Ovary (tissue), 9 donors: ENCODE results near the gene APBA2. TPM values are rescaled to one million over a fixed set of nuclear protein-coding genes. Genes with fewer than 3 reads are reported as not detected.

Source experiments
- DNase-seq, 5 donors: peaks; one replicate each; pipeline ENCODE4 v3.0.0-alpha.2; 2019 to 2020
- H3K27ac ChIP-seq, 2 donors: fragments of 200-600 bp; one replicate each; pipeline versions ENCODE4 v1.5.1 to v1.8.0; 2019 to 2022
- H3K27me3 ChIP-seq: fragments of 200-600 bp; one replicate; pipeline ENCODE4 v1.8.0; 2022
- H3K36me3 ChIP-seq: fragments of 200-600 bp; sonication (generic); one replicate; pipeline ENCODE4 v1.5.1; 2019
- H3K4me1 ChIP-seq: one replicate; pipeline ENCODE4 v1.8.1; 2013; ENCODE audit warnings: mild to moderate bottlenecking, moderate library complexity; ENCODE audit not compliant: insufficient read depth
- H3K4me3 ChIP-seq: fragments of 200-600 bp; sonication (generic); one replicate; pipeline ENCODE4 v1.5.1; 2017
- H3K9me3 ChIP-seq, 2 donors: fragments of 200-600 bp in 1 of 2; sonication (generic) in 1 of 2; one replicate each; pipeline versions ENCODE4 v1.5.1 to v1.8.1; 2013 to 2019; ENCODE audit warnings: mild to moderate bottlenecking in 1 of 2, moderate library complexity in 1 of 2
- CTCF ChIP-seq, 3 donors: fragments of 450-650 bp in 2 of 3; fragments of 200-600 bp in 1 of 3; IDR thresholded peaks; one replicate each; pipeline versions ENCODE4 v1.5.1 to v1.8.0; 2016 to 2022; ENCODE audit warnings: antibody characterized with exemption in 3 of 3, mild to moderate bottlenecking in 1 of 3
- EP300 ChIP-seq: sonication (generic); formaldehyde crosslinking; IDR thresholded peaks from one replicate; pipeline ENCODE4 v1.6.1; 2017; ENCODE audit warnings: antibody characterized with exemption
- POLR2A ChIP-seq: fragments of 450-650 bp; IDR thresholded peaks from one replicate; pipeline ENCODE4 v1.6.1; 2017; ENCODE audit warnings: antibody characterized with exemption, mild to moderate bottlenecking, moderate library complexity
- WGBS, 3 donors: extraction: QIAGEN DNeasy Blood & Tissue Kit in 1 of 3; methylation state at CpG; one replicate each; pipeline versions ENCODE4 v1.1.5 to v1.1.7; 2013 to 2017; 5-methylcytosine and 5-hydroxymethylcytosine counted together
- intact Hi-C, 4 donors: fragments of 100-400 bp; cut with DNase I; formaldehyde crosslinking; loops; one replicate each; pipeline versions ENCODE4 v1.11.0 to v1.15.1; 2022 to 2023
- polyA plus RNA-seq, 2 donors: library from polyadenylated mRNA; stranded (reverse); fragments of 200-250 nt in 1 of 2; fragments of 350-450 nt in 1 of 2; fragmentation: Illumina TruSeq in 1 of 2; extraction: RNeasy Lipid Tissue Mini Kit (QIAGEN cat#74804) in 1 of 2; gene quantifications; one replicate each; pipeline ENCODE4 v1.2.3, GENCODE V29; 2013 to 2014
- total RNA-seq, 7 donors: library from RNA; depleted of rRNA in 2 of 7; stranded (reverse); fragments of >200 nt in 2 of 7; fragmentation: NEBNext Ultra II Directional in 3 of 7; extraction: Animal tissue kit (Norgen Biotek cat#: 25700) in 3 of 7; gene quantifications; one replicate each; pipeline versions ENCODE4 v1.1.0 to v1.2.4, GENCODE V29; 2016 to 2023
- donor health status: DM: no; HTN: no; CAD: no; lungs with moderate emphysema.
- donor health status: DM: no; HTN: no; CAD: no.
- donor health status: Bipolar disorder and iron deficiency.
- donor health status: DM: yes; HTN: yes; CAD: no.
- donor health status: DM: no; HTN: no; CAD: no.
- donor health status: DM: yes; HTN: yes; CAD: no.

The APBA2 gene
- total and polyA plus RNA-seq, 9 donors = 0.53 to 3.1 (median 1.4) TPM

DNA sequence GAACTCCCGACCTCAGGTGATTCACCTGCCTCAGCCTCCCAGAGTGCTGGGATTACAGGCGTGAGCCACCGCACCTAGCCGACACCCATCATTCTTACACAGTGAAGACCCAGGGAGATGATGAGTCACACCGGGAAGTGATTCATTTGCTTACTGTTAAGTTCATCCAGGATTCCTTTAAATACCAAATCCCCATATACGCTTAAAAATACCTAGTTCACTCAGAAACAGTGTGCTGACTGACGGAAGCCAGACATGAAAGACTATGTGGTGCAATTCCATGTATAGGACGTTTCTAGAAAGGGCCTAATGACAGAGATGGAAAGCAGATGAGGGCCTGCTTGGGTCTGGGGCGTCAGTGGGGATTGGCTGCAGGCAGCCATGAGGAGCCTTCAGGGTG, 75.2 kb downstream of the APBA2 start:
- 88 to 89% (median 89%) methylated on average over 9 of the region's 9 CpGs for WGBS, 3 donors
- TF ChIP-seq POLR2A (no peak), CTCF (IDR thresholded peaks at IDR 0.05) (no peak), EP300 (no peak)
- Histone ChIP-seq H3K9me3 (no peaks in the 10 kb centered on the region), H3K36me3 (no peaks in the 10 kb centered on the region), H3K27ac (no peak overlapping the region), H3K4me1 (no peaks in the 10 kb centered on the region), H3K4me3 (no peak overlapping the region), H3K27me3 (no peaks in the 10 kb centered on the region)
- intact Hi-C loops = no loop called here
- DNase-seq = no peak

- TF ChIP-seq EP300 = no peak
- no peak for TF ChIP-seq POLR2A
- TF ChIP-seq CTCF (IDR thresholded peaks at IDR 0.05) = no peak
- peak in 1 of 5 donors; percentile 6 for DNase-seq
Measured at GRCh38 chr15:28961391-28961790, 75.6 kb downstream of the APBA2 start.

DNA sequence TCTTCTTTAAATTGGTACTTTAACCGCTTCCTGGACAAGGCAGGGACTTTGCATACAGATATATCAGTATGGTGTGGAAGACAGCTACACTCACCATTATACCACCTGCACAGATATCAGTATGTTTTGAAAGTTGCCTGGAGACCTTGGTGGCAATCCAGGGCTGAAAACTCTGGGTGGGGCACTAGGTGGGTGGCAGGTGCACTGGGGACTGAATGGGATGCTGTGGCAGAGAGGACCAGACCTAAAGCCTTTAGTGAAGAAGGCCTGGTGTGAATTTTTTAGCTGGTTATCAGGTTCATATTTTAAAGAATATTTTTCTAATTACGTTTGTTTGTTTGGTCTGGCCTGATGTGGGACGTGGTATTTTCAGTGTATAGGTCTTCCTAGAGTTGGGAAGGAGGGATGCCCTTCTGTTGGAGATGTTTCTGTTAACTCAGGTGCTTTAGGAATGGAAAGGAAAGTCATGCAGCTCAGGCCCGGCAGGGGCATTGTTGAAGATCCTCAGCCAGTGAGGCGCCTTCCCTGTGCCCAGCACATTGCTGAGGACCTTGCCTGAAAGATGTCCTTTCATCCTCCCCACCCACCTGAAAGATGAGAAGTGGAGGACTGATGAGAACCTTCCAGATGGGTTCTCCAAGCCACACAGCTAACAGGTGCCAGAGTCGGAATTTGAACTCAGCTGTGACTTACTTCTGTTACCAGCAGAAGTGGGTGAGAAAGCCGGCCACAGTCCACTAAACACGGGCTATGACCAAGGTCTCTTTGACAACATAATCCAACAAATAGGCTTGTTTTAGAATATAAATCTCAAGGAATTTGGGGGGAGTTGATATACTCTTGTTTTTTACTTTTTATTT, 77.3 kb downstream of the APBA2 start:
- 84 to 87% (median 84%) methylated on average over 8 of the region's 8 CpGs for WGBS, 3 donors
- TF ChIP-seq CTCF (IDR thresholded peaks at IDR 0.05) = no peak
- no peak for TF ChIP-seq EP300

More at GRCh38 chr15:28961391-28961790, 75.6 kb downstream of the APBA2 start:
- Histone ChIP-seq H3K36me3 (no peaks in the 10 kb centered on the region), H3K27me3 (no peaks in the 10 kb centered on the region), H3K4me3 (no peak overlapping the region), H3K4me1 (no peaks in the 10 kb centered on the region), H3K27ac (no peak overlapping the region), H3K9me3 (no peaks in the 10 kb centered on the region)
- 85 to 94% (median 93%) methylated on average over 12 of the region's 12 CpGs for WGBS, 3 donors
- intact Hi-C loops = no loop called here

DNA sequence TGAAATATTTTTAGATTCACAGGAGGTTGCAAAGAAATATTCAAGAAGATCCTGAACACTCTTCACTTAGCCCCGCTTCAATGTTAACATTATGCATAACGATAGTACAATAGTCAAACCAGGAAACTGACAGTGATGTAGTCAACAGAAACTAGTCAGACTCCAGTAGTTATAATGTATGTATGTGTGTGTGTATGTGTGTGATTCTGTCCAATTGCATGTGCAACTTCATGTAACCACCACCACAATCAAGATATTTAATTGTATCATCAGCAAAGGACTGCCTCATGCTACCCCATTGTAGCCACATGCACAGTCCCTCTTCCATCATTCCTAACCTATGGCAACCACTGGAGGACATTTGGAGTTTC, 77.9 kb downstream of the APBA2 start:
- no peaks in the 10 kb centered on the region for H3K36me3 ChIP-seq
- intact Hi-C loops = no loop called here
- H3K9me3 ChIP-seq = no peaks in the 10 kb centered on the region
- TF ChIP-seq POLR2A (no peak), CTCF (IDR thresholded peaks at IDR 0.05) (no peak), EP300 (no peak)
- no peak overlapping the region for H3K4me3 ChIP-seq
- 91 to 93% (median 93%) methylated on average over 2 of the region's 2 CpGs for WGBS, 3 donors
- no peak overlapping the region for H3K27ac ChIP-seq
- H3K27me3 ChIP-seq = no peaks in the 10 kb centered on the region
- no peak for DNase-seq
- no peaks in the 10 kb centered on the region for H3K4me1 ChIP-seq

More for the DNA sequence above, 77.3 kb downstream of the APBA2 start:
- intact Hi-C loops = no loop called here
- Histone ChIP-seq H3K27ac (no peak overlapping the region), H3K9me3 (no peaks in the 10 kb centered on the region), H3K4me1 (no peaks in the 10 kb centered on the region), H3K36me3 (no peaks in the 10 kb centered on the region), H3K27me3 (no peaks in the 10 kb centered on the region), H3K4me3 (no peak overlapping the region)
- DNase-seq = no peak
